Esophagus muscularis mucosa (tissue), 3 donors: ENCODE measurements around the gene TMEM221.

Experiments
- CTCF ChIP-seq, 3 experiments: fragments of 200-600 bp in 2 of 3; fragments of 450-650 bp in 1 of 3; sonication (generic) in 2 of 3; IDR thresholded peaks; one replicate each; pipeline ENCODE4 v1.5.1; 2017 to 2019; ENCODE audit warnings: antibody characterized with exemption in 3 of 3, mild to moderate bottlenecking in 2 of 3, moderate library complexity in 1 of 3
- POLR2A ChIP-seq: fragments of 450-650 bp; IDR thresholded peaks from one replicate; pipeline ENCODE4 v1.6.1; 2017; ENCODE audit warnings: antibody characterized with exemption, moderate library complexity, mild to moderate bottlenecking, low read depth
- POLR2AphosphoS5 ChIP-seq, 2 donors: sonication (generic); formaldehyde crosslinking; IDR thresholded peaks; one replicate each; pipeline ENCODE4 v1.6.1; 2017; ENCODE audit warnings: antibody characterized with exemption in 2 of 2

GRCh38 chr19:17497149-17497798, 48.8 kb upstream of the TMEM221 start:
- no peak for TF ChIP-seq POLR2A
- TF ChIP-seq CTCF (IDR thresholded peaks at IDR 0.05): no peak
- TF ChIP-seq POLR2AphosphoS5 (IDR thresholded peaks at IDR 0.05): no peak
